ENCODE data around the gene ACAP1.

The ACAP1 gene

GRCh38 chr17:7389924-7390910 is 53.9 kb downstream of the ACAP1 start:
- no peak for DNase-seq (ENCODE audit: low read depth)

- DNase-seq (ENCODE audit: low read depth), result no peak
Observed at GRCh38 chr17:7391307-7391706, 55.0 kb downstream of the ACAP1 start.

DNA sequence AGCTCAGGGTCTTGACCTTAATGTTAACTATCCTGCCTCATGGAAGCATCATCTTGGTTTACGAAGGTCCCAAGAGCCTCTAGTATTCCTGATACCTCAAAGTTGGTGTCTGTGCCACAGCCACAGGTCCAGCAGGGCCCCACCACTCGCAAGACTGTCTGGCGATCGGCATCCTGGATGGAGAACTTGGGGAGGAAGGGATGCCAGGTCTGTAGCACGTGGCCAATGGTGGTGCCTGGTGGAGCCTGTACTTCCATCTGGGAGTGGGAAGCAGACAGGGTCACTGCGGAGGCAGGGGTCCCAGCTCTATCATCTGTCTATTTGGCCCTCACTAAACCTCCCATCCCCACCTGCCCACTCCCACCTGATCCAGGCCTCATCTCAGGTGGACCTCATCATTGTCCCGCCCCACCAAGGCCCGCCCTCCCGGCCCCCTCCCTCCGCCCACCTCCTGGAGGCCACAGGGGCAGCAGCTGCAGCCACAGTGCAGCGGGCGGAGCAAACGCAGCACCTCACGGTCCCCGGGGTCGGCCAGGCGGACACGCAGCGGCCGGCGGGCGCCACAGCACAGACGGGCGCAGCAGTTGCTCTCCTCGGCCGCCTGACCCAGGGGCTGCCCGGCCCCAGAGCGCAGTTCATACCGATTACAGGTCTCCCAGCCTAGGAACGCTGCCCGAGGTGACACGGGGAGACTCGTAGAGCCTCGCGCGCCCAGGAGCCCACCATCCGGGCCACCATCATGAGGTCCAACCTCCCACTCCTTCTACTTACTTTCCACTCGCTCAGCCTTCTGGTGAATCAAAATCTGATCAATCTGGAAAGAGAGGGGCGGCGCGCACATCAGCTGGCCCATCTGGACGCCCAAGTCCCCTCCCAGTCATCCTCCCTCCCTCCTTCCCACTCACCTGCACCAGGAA is 56.6 kb downstream of the ACAP1 start:
- DNase-seq (ENCODE audit: low read depth), result no peak

DNA sequence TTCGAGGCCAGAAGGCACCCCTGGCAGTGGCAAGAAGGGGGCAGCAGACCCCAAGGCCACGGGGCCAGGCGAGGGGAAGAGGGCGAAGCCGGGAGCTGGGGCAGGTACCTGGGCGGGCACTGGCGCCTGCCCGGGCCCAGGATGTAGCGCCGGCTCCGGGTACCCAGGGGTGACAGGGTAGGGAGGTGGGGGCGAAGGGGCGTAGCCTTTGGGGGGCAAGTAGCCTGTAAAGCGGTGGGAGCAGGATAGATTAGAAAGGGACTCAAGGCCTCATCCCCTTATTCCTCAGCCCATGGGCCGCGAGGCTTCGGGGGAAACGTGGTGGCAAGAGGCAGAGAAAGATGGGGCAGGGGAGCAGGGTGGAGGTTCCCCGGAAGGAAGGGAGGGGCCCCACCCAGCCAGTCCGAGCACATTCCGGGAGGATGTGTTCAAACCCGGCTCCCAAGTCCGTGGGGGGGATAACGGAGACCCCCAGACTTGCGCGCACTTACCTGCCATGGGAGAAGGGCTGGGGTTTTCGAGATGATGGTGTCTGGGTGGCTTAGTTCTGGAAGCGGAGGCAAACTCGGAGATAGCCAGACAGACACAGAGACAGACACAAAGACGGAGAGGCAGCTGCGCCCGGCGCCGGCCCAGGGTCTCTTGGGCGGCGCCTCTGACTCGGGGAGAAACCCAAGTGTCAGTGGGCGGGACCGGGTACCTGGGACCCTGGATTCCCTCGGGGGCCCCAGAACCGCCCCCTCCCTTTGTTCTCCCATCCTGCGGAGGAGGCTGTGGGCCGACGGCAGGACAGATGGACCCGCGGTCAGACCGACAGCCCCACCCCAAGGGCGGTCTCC is 57.5 kb downstream of the ACAP1 start:
- DNase-seq (ENCODE audit: low read depth), result peak; percentile 59

DNA sequence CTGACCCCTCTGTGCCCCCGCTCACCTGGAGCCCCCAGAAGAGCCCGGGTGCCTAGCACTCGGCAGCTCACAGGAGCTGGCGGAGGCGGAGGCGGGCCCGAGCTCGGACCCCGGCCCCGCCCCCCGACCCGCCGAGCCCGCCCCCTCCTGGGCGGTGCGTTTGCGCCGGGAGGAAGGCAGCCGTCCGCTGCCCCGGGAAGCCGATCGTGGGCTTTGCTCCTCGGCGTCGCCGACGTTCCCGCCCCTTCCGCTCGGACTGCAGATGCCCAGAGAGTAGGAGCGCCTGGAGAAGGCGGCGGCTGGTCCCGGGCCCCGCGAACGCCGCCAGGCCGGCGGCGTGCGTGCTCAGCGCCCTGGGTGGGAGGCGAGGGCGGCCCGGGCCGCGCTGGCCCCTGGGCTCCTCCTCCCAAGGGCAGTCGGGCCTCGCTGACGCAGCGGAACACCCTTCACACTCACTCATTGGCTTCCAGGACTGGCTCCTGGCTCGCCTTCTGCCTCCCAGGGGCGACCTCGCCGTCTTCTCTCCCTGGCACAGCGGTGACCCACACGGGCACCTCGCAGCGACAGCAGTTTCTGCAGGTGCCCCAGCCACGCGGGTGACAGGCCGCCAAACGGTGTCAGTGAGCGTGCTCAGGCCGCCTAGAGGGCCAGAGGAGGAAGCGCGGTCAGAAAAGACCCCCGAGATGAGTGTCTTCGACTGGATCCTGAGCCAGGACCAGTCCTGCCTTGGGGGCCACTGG is 58.3 kb downstream of the ACAP1 start, which contains the start of gene PLSCR3:
Gene PLSCR3, minus strand, starts transcription at position 74 of the 740 bp plus-strand sequence. CDS start 415 bp downstream, outside the sequence.
- peak; percentile 72 for DNase-seq (ENCODE audit: low read depth)

DNA sequence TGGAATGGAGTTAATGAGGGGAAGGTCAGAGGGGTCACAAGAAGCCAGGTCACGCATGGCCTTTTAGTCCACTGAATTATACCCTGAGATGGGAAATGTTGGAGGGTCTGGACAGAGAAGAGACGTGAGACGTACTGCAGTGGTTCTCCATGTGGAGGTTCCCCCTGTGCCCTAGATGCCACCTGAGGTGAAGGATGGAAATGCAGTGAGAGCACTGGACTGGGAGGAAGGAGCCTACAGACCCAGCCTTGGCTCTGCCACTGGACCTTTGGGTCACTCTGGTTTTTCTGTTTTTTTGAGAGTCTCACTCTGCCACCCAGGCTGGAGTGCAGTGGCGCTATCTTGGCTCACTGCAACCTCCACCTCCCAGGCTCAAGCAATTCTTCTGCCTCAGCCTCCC is 59.8 kb downstream of the ACAP1 start:
- no peak for DNase-seq (ENCODE audit: low read depth)

DNA sequence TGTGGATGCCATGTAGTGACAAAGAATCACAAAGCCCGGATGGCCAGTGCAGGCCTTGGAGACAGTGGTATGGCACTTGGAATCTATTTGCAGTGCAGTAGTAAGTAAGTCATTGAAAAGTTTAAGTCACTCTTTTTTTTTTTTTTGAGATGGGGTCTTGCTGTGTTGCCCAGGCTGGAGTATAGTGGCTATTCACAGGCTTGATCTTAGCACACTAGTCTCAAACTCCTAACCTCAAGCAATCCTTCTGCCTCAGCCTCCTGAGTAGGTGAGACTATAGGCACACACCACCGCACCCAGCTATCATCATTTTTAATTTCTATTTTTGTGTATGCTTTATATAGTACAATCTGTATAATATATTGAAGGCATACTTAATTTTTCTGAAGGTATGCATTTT is 62.3 kb downstream of the ACAP1 start:
- DNase-seq (ENCODE audit: low read depth), result no peak

All from T follicular helper cell (primary cell).